ENCODE measurements around the gene PRCD. TPM values are rescaled to one million over a fixed set of nuclear protein-coding genes. Genes with fewer than 3 reads are reported as not detected.

Gene PRCD
- polyA plus RNA-seq, 1 donor from 2014 or later: 22.5 TPM

DNA sequence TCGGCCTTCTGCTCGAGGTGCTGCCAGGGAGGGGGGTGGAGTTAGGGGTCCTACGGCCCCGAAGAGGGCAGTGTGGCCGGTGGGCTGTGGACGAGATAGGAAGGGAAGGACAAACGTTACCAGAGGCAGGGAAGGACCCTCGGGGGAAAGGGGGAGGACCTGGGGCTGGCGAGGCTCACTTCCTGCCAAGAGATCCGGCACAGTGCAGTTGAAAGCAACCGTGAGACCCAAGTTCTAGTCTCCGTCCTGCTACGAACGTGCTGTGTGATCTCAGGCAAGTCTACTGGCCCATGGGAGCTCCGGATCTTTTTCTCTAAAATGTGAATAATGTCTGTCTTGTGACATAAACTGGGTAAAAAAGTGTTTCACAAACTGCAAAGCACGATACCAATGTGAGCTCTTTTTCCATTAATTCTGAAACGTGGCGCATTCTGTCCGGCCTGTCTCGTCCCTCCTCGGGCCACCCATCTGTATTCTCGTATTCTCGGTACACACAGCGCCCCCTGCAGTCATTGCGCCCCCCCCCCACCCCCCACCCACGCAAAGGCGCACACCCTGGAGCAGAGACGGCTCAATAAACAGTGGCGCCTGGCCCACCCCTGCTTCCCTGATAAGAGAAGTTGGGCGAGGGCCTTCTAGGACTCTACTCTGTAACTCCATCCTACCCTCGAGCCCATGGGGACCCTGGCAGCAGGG, 11.2 kb upstream of the PRCD start:
- Histone ChIP-seq H3K27me3 (ENCODE audit: insufficient read depth, low read depth, low read length) (no peaks in the 10 kb centered on the region), H3K27ac (ENCODE audit: low read length) (no peak overlapping the region), H3K9me3 (ENCODE audit: low read length) (no peaks in the 10 kb centered on the region), H2AFZ (ENCODE audit: low read depth, low read length) (no peak overlapping the region), H3K79me2 (replicated peaks; ENCODE audit: insufficient read depth, low read length) (no peaks in the 10 kb centered on the region), H3K9me2 (ENCODE audit: insufficient read depth, low read length) (no peaks in the 10 kb centered on the region), H3K36me3 (ENCODE audit: insufficient read depth, low read length) (no peaks in the 10 kb centered on the region), H4K20me1 (ENCODE audit: insufficient read depth) (no peaks in the 10 kb centered on the region), H3K4me3 (ENCODE audit: low read length) (no peak overlapping the region), H3K9ac (ENCODE audit: low read length) (no peak overlapping the region), H3F3A (ENCODE audit: insufficient read depth, low read length, poor library complexity, severe bottlenecking) (no peaks in the 10 kb centered on the region), H3K4me2 (ENCODE audit: low read length) (no peak overlapping the region)
- TF ChIP-seq EZH2 (IDR thresholded peaks at IDR 0.05; ENCODE audit: borderline replicate concordance, insufficient read depth, low read length, poor library complexity, severe bottlenecking): no peak
- TF ChIP-seq, protein P1, sequence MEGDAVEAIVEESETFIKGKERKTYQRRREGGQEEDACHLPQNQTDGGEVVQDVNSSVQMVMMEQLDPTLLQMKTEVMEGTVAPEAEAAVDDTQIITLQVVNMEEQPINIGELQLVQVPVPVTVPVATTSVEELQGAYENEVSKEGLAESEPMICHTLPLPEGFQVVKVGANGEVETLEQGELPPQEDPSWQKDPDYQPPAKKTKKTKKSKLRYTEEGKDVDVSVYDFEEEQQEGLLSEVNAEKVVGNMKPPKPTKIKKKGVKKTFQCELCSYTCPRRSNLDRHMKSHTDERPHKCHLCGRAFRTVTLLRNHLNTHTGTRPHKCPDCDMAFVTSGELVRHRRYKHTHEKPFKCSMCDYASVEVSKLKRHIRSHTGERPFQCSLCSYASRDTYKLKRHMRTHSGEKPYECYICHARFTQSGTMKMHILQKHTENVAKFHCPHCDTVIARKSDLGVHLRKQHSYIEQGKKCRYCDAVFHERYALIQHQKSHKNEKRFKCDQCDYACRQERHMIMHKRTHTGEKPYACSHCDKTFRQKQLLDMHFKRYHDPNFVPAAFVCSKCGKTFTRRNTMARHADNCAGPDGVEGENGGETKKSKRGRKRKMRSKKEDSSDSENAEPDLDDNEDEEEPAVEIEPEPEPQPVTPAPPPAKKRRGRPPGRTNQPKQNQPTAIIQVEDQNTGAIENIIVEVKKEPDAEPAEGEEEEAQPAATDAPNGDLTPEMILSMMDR (IDR thresholded peaks at IDR 0.05; ENCODE audit: poor library complexity, severe bottlenecking): no peak
- no peak for TF ChIP-seq RAD21 (conservative IDR thresholded peaks at IDR 0.05)
- TF ChIP-seq, protein P2, sequence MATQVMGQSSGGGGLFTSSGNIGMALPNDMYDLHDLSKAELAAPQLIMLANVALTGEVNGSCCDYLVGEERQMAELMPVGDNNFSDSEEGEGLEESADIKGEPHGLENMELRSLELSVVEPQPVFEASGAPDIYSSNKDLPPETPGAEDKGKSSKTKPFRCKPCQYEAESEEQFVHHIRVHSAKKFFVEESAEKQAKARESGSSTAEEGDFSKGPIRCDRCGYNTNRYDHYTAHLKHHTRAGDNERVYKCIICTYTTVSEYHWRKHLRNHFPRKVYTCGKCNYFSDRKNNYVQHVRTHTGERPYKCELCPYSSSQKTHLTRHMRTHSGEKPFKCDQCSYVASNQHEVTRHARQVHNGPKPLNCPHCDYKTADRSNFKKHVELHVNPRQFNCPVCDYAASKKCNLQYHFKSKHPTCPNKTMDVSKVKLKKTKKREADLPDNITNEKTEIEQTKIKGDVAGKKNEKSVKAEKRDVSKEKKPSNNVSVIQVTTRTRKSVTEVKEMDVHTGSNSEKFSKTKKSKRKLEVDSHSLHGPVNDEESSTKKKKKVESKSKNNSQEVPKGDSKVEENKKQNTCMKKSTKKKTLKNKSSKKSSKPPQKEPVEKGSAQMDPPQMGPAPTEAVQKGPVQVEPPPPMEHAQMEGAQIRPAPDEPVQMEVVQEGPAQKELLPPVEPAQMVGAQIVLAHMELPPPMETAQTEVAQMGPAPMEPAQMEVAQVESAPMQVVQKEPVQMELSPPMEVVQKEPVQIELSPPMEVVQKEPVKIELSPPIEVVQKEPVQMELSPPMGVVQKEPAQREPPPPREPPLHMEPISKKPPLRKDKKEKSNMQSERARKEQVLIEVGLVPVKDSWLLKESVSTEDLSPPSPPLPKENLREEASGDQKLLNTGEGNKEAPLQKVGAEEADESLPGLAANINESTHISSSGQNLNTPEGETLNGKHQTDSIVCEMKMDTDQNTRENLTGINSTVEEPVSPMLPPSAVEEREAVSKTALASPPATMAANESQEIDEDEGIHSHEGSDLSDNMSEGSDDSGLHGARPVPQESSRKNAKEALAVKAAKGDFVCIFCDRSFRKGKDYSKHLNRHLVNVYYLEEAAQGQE (IDR thresholded peaks at IDR 0.05; ENCODE audit: borderline replicate concordance): no peak
- TF ChIP-seq SMC3 (conservative IDR thresholded peaks at IDR 0.05; ENCODE audit: poor library complexity): no peak
- no peak for TF ChIP-seq POLR2AphosphoS5 (IDR thresholded peaks at IDR 0.05)
- no peak for TF ChIP-seq EP300 (conservative IDR thresholded peaks at IDR 0.05; ENCODE audit: poor library complexity, severe bottlenecking)
- no peak for TF ChIP-seq MXI1 (conservative IDR thresholded peaks at IDR 0.05; ENCODE audit: poor library complexity, severe bottlenecking)
- no peak for TF ChIP-seq TAF1 (IDR thresholded peaks at IDR 0.05; ENCODE audit: low read depth)

DNA sequence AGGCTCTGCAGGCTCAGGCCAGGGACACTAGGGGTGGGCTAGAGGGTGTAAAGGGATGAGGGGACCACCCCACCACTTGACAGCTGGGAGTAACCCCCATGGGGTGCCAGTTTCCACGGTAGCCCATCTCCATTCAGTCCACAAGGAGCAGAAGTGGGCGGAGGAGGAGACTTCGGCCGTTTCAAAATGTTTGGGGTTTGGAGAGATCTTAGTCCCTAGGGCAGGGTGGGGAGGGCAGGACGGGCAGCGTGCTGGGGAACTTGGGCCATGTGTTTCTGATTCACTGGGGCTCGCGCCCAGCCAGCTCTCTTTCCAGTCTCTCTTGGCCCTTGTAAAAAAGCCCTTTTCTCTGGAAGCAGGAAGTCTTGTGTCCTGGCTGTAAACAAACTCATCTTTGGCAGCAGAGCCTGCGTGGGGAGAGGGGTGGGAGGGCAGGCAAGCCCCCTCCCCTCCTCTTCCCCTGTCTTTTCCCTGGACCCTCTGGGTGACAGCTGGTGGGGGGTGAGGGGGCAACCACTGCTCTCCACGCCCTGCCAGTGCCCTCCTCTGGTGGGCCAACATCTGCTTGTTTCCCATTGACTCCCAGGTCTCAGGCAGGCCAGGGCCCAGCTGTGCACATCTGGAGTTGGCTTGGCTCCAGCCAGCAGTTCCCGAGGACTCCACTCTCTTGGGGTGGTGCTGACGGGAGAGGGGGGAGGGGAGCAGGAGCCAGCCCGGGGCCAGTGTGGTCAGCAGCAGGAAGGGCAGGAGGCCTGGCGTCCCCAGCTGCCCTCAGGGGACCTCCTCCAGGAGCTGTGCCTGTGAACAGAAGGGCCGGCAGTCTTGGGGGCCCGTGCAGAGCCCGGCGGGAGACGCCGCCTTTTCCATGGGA, 10.4 kb upstream of the PRCD start:
- Histone ChIP-seq H3K9ac (ENCODE audit: low read length) (no peak overlapping the region), H3F3A (ENCODE audit: insufficient read depth, low read length, poor library complexity, severe bottlenecking) (no peaks in the 10 kb centered on the region), H3K27ac (ENCODE audit: low read length) (no peak overlapping the region), H3K79me2 (replicated peaks; ENCODE audit: insufficient read depth, low read length) (no peaks in the 10 kb centered on the region), H3K27me3 (ENCODE audit: insufficient read depth, low read depth, low read length) (no peaks in the 10 kb centered on the region), H3K9me3 (ENCODE audit: low read length) (no peaks in the 10 kb centered on the region), H3K9me2 (ENCODE audit: insufficient read depth, low read length) (no peaks in the 10 kb centered on the region), H3K4me3 (ENCODE audit: low read length) (no peak overlapping the region), H2AFZ (ENCODE audit: low read depth, low read length) (no peak overlapping the region), H3K4me2 (ENCODE audit: low read length) (no peak overlapping the region), H3K36me3 (ENCODE audit: insufficient read depth, low read length) (no peaks in the 10 kb centered on the region), H4K20me1 (ENCODE audit: insufficient read depth) (no peaks in the 10 kb centered on the region)
- no peak for TF ChIP-seq SMC3 (conservative IDR thresholded peaks at IDR 0.05; ENCODE audit: poor library complexity)
- TF ChIP-seq MXI1 (conservative IDR thresholded peaks at IDR 0.05; ENCODE audit: poor library complexity, severe bottlenecking): no peak
- no peak for TF ChIP-seq POLR2AphosphoS5 (IDR thresholded peaks at IDR 0.05)
- TF ChIP-seq EP300 (conservative IDR thresholded peaks at IDR 0.05; ENCODE audit: poor library complexity, severe bottlenecking): no peak
- TF ChIP-seq TAF1 (IDR thresholded peaks at IDR 0.05; ENCODE audit: low read depth): no peak
- TF ChIP-seq, protein P1 (IDR thresholded peaks at IDR 0.05; ENCODE audit: poor library complexity, severe bottlenecking): no peak
- TF ChIP-seq, protein P2 (IDR thresholded peaks at IDR 0.05; ENCODE audit: borderline replicate concordance): no peak
- no peak for TF ChIP-seq RAD21 (conservative IDR thresholded peaks at IDR 0.05)
- no peak for TF ChIP-seq EZH2 (IDR thresholded peaks at IDR 0.05; ENCODE audit: borderline replicate concordance, insufficient read depth, low read length, poor library complexity, severe bottlenecking)
